GM18505 (cell line): ENCODE data around the gene FBXL20.
"Not testable (repeated sequence)": the region's sequence is repeated elsewhere in the genome, so short reads cannot be mapped to it uniquely, and the experiment has no call there.

ENCODE experiments used
- ATAC-seq: cut with Tn5 transposase; IDR thresholded peaks from one replicate; pipeline ENCODE4 v1.9.1; 2021; ENCODE audit not compliant: unreplicated experiment
- POLR2A ChIP-seq: IDR thresholded peaks from 4 replicates; pipeline ENCODE4 v1.6.1; 2011; ENCODE audit warnings: borderline replicate concordance; ENCODE audit not compliant: insufficient read depth, insufficient read length; ENCODE audit errors: extremely low read depth

Gene FBXL20

GRCh38 chr17:39361064-39361463, 40.4 kb downstream of the FBXL20 start:
- no peak for TF ChIP-seq POLR2A

DNA sequence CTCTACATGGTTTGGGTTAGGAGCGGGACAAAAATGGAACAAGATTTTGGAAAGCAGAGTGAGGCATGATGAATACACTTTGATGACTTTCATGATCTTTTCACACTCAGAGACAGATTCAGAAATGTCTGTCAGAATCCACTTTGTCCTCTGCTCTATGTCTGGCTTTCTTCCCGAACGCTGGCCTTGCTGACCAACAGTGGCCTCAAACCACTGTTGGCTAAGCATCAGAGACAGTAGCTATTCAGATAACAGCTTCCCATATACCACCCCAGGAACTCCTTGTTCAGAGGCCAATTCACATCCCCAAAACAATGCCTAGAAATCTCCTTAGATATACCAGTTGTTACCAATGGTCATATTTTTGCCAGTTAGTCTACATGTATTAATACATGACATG, 40.9 kb downstream of the FBXL20 start:
- TF ChIP-seq POLR2A: no peak
- ATAC-seq: no peak

More at GRCh38 chr17:39361064-39361463, 40.4 kb downstream of the FBXL20 start:
- ATAC-seq: no peak

DNA sequence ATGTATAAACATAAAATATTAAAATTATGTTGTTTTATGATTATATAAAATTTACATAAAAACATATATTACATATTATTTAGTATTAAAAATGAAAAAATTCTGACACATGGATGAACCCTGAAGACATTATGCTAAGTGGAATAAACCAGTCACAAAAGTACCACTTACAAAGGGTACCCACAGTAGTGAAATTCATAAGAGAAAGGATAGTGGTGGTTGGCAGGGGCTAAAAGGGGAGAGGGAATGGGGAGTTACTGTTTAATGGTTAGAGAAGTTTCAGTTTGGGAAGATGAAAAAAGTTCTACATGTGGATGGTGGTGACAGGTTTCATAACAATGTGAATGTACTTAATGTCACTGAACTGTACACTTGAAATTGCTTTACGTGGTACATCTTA, 41.4 kb downstream of the FBXL20 start:
- TF ChIP-seq POLR2A: no peak
- no peak for ATAC-seq

DNA sequence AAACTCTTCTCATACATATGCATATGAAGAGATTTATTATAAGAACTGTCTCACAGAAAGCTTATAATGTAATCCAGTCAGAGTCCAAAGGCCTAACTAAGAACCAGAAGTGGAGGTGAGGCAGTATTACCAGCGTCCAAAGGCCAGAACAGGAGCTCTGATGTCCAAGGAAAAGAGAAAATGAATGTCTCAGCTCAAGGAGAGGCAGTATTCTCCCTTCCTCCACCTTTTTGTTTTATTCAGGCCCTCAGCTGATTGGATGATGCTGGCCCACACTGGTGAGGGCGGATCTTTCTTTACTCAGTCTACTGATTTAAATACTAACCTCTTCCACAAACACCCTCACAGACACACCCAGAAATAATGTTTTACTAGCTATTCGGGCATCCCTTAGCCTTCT, 43.4 kb downstream of the FBXL20 start:
- TF ChIP-seq POLR2A: no peak
- no peak for ATAC-seq

GRCh38 chr17:39357488-39357887, 43.9 kb downstream of the FBXL20 start:
- ATAC-seq: no peak
- TF ChIP-seq POLR2A: no peak

DNA sequence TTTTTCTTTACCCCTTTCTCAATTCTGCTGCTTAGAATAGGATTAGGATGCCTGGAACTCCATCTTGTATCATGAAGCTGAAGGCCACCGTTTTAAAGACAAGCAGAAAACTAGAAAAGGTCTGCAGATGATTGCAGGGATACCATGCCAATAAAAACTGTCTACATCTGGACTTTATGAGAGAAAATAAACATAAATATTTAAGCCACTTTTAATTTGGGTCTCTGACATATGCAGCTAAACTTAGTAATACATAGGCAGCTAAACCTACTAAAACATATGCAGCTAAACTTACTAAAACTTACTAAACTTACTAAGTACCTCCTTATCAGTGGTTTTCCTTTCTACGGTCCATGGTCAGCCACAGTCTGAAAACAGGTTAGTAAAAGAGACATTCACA, 48.4 kb downstream of the FBXL20 start:
- ATAC-seq: no peak
- no peak for TF ChIP-seq POLR2A

DNA sequence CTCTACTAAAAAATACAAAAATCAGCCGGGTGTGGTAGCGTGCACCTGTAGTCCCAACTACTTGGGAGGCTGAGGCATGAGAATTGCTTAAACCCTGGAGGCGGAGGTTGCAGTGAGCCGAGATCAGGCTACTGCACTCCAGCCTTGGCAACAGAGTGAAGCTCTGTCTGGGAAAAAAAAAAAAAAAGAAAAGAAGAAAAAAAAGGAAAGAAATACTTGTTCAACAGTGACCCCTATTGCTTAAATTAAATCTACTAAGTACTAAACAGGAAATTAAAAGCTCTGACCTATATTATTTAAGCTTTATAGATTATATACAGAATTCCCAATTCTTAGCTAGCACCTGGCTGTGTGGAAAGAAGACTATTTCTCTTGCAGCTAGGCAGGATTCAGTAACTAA, 48.9 kb downstream of the FBXL20 start:
- TF ChIP-seq POLR2A: no peak
- no peak for ATAC-seq

DNA sequence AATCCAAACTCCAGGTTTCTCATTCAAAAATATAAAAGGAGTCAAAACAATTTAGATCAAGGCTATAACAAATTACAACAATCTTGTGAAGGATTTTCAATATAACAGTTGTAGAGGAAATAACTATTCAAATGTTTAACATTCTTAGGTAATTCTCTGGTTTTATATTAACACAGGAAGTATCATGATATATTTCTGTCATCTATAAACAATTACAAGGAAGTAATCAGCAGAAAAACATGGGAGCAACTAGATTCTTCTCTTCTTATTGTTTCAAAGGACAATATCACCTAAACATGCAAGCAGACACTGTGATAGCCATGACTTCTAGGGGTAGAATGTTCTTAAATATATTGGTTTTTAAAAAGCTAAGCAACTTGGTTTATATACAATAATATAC, 49.9 kb downstream of the FBXL20 start:
- no peak for TF ChIP-seq POLR2A
- ATAC-seq: no peak

- no peak for TF ChIP-seq POLR2A
- no peak for ATAC-seq
Observed at GRCh38 chr17:39349246-39349645, 52.2 kb downstream of the FBXL20 start.

GRCh38 chr17:39346863-39347262, 54.6 kb downstream of the FBXL20 start:
- ATAC-seq: not testable (repeated sequence)

GRCh38 chr17:39341541-39341940, 59.9 kb downstream of the FBXL20 start:
- ATAC-seq: no peak
- no peak for TF ChIP-seq POLR2A

DNA sequence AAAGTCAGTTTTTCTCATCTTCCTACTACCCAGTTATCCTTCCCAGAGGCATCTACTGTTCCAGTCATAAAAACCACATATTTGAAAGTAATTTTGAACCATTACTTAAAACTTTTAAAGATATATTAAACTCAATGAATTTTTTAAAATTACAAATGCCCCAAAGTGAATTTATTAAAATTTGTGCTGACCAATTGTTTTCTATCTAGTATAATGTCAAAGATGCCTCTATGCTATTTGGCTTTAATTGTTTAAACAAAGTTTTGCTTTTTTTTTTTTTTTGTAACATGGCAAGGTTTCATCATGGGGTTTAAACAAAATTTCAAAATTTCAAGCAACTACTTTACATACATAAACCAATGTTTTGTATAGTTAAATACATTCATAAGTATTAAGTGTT, 60.7 kb downstream of the FBXL20 start:
- ATAC-seq: no peak
- no peak for TF ChIP-seq POLR2A

GRCh38 chr17:39339272-39339671, 62.2 kb downstream of the FBXL20 start:
- no peak for ATAC-seq

GRCh38 chr17:39337649-39338048, 63.8 kb downstream of the FBXL20 start:
- ATAC-seq: not testable (repeated sequence)

More at GRCh38 chr17:39339272-39339671, 62.2 kb downstream of the FBXL20 start:
- TF ChIP-seq POLR2A: no peak

- no peak for TF ChIP-seq POLR2A
- no peak for ATAC-seq
Observed at GRCh38 chr17:39335704-39336223, 65.7 kb downstream of the FBXL20 start.

- ATAC-seq: not testable (repeated sequence)
Observed at GRCh38 chr17:39334008-39334744, 67.2 kb downstream of the FBXL20 start.

GRCh38 chr17:39332092-39332491, 69.3 kb downstream of the FBXL20 start:
- ATAC-seq: no peak
- TF ChIP-seq POLR2A: no peak
